GM12878 (cell line): ENCODE data around the gene KLF15. TPM values are rescaled to one million over a fixed set of nuclear protein-coding genes. Genes with fewer than 3 reads are reported as not detected.

Experiments
- BACH1 ChIP-seq: fragments of 450-650 bp; IDR thresholded peaks from 2 replicates; pipeline ENCODE4 v1.6.1; 2017; ENCODE audit warnings: mild to moderate bottlenecking, borderline replicate concordance
- CHD4 ChIP-seq: fragments of 200-600 bp; sonication (generic); IDR thresholded peaks from 2 replicates; pipeline ENCODE4 v1.6.1; 2016; ENCODE audit warnings: mild to moderate bottlenecking
- HDGF ChIP-seq: fragments of 450-650 bp; IDR thresholded peaks from 2 replicates; pipeline ENCODE4 v1.6.1; 2016; ENCODE audit warnings: antibody characterized with exemption
- IKZF1 ChIP-seq: fragments of 450-650 bp; conservative IDR thresholded peaks from 2 replicates; pipeline ENCODE4 v1.6.1; 2017; ENCODE audit warnings: antibody characterized with exemption, mild to moderate bottlenecking
- MTA2 ChIP-seq: fragments of 450-650 bp; IDR thresholded peaks from 2 replicates; pipeline ENCODE4 v1.6.1; 2016; ENCODE audit warnings: low read depth, mild to moderate bottlenecking, moderate library complexity
- NBN ChIP-seq: fragments of 450-650 bp; IDR thresholded peaks from 2 replicates; pipeline ENCODE4 v1.6.1; 2016
- NFXL1 ChIP-seq: fragments of 450-650 bp; IDR thresholded peaks from 2 replicates; pipeline ENCODE4 v1.6.1; 2017; ENCODE audit warnings: antibody characterized with exemption, mild to moderate bottlenecking, borderline replicate concordance
- NFYB ChIP-seq: IDR thresholded peaks from 2 replicates; pipeline ENCODE4 v1.6.1; 2011; ENCODE audit warnings: low read depth, mild to moderate bottlenecking, low read length, improper control_type of control experiment, moderate library complexity; ENCODE audit not compliant: insufficient read depth
- REST ChIP-seq: IDR thresholded peaks from 2 replicates; pipeline ENCODE4 v1.6.1; 2012; ENCODE audit warnings: mild to moderate bottlenecking, low read depth, low read length
- SRF ChIP-seq, 2 experiments: IDR thresholded peaks; 2 replicates each; pipeline ENCODE4 v1.6.1; 2011; ENCODE audit warnings: low read depth in 2 of 2, low read length in 2 of 2, mild to moderate bottlenecking in 1 of 2, moderate library complexity in 1 of 2
- YBX1 ChIP-seq: fragments of 450-650 bp; IDR thresholded peaks from 2 replicates; pipeline ENCODE4 v1.6.1; 2016; ENCODE audit warnings: antibody characterized with exemption
- ZNF687 ChIP-seq: fragments of 450-650 bp; IDR thresholded peaks from 2 replicates; pipeline ENCODE4 v1.6.1; 2017; ENCODE audit warnings: mild to moderate bottlenecking, moderate library complexity
- polyA plus RNA-seq, 11 experiments: library from polyadenylated mRNA; depleted of rRNA in 4 of 11; unstranded in 6 of 11; stranded (reverse) in 5 of 11; fragments of >200 nt; fragmentation: Nextera tagmentation in 4 of 11; fragmentation: Illumina TruSeq in 1 of 11; extraction: Ambion mirVana in 4 of 11; extraction: Trizol in 1 of 11; gene quantifications; 1 replicate in 1 of 11; 2 replicates in 10 of 11; pipeline versions ENCODE4 v1.2.1 to v1.2.3, GENCODE V29; 2011 to 2016; ENCODE audit warnings: inconsistent platforms in 2 of 11, missing spikeins in 2 of 11, low read depth in 1 of 11
- total RNA-seq, 4 experiments: library from RNA; depleted of rRNA in 3 of 4; stranded (reverse); fragments of >200 nt in 3 of 4; fragmentation: Illumina TruSeq in 1 of 4; extraction: Trizol in 1 of 4; gene quantifications; 2 replicates each; pipeline versions ENCODE4 v1.2.1 to v1.2.3, GENCODE V29; 2013 to 2021

KLF15 gene
- total and polyA plus RNA-seq, 10 of the 15 experiments (the other 5 are each of a cell fraction or from before 2014, with no cell fraction given), result 0.15 TPM; not detected in 9

- TF ChIP-seq IKZF1 (peak; percentile 20; the same call in 1 of the 2 replicates), MTA2 (no peak), BACH1 (no peak), NFYB (peak; percentile 62; the same call in 1 of the 2 replicates), CHD4 (no peak), REST (no peak), ZNF687 (no peak), NFXL1 (no peak), HDGF (no peak), NBN (no peak), SRF (IDR thresholded peaks at IDR 0.05; ENCODE audit: low read depth in 2 of 2, low read length in 2 of 2) (0 out of 4 replicates have a peak, but pooled peaks of 1 of the 2 experiments have one; percentile 3), YBX1 (no peak)
These were observed at the start of gene KLF15 (continued) for GRCh38 chr3:126357295-126358037.
